T-helper 22 cell (primary cell): ENCODE data around the gene HERC5.
"Not testable (repeated sequence)": the region's sequence is repeated elsewhere in the genome, so short reads cannot be mapped to it uniquely, and the experiment has no call there.

Experiments
- DNase-seq: peaks from one replicate; pipeline ENCODE4 v3.0.0-alpha.2; 2020; ENCODE audit warnings: low read depth

HERC5 gene

DNA sequence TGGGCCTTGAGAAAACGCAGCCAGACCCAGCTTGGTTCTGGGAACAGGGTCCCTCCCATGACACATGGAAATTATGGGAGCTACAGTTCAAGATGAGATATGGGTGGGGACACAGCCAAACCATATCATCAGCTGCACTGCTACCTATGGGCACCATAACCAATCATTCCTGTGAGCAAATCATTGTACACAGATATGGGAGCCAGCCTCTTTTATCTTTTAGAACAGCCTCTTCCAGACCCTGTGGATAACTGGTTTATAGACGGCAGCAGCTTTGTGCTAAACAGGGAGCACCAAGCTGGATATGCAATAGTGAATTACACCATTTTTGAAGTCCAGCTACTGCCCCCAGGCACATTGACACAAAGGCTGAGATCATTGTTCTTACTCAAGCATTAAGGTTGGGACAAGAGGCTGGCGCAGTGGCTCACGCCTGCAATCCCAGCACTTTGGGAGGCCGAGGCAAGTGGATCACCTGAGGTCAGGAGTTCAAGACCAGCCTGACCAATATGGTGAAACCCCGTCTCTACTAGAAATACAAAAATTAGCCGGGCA, 8.6 kb upstream of the HERC5 start:
- DNase-seq, result not testable (repeated sequence)

DNA sequence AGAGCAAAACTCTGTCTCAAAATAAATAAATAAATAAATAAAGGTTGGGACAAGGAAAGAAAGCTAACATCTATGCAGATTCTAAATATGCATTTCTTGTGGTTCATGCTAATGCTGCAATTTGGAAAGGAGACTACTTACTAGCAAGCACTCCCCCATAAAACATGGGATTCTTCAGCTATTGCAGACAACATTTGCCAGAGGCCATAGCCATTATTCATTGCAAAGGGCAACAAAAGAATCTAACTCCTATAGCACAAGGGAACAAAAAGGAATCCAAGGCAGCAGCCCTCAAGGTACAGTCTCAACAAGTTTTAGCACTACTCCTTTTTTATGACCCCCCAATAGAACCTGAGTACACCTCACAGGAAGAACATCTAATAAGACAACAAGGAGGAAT, 8.0 kb upstream of the HERC5 start:
- no peak for DNase-seq

DNA sequence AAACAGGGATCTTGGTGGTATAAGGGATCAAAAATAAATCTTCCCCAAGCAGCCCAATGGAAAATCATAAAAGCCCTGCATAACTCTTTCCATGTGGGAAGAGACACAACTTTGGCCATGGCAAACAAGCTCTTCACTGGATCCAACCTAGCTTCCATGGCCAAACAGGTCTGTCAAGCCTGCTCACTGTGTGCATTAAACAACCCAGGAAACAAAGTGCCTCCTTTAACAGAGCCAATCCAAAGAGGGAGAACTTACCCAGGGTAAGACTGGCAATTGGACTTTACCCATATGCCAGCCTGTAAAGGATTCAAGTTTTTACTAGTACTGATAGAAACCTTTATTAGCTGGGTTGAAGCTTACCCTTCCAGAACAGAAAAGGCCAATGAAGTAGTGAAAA, 7.6 kb upstream of the HERC5 start:
- DNase-seq, result no peak

- no peak for DNase-seq
Observed at GRCh38 chr4:88451205-88451604, 5.7 kb upstream of the HERC5 start.

DNA sequence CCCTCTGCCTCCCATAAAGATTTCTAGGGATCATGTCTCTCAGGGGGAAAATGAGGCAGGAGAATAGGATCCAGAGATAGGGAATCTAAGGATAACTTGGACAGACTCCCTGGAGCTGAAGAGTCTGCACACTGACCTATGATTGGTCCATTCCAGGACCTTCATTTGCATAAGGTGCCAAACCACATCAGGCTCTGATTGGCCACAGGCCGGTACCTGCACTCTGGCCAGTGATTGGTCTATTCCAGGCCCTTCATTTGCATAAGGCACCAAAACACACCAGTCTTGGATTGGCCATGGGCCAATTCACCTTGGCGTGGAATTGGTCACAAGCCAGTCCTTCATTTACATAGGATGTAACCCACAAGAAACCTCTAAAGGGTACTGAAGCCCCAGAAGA, 4.0 kb upstream of the HERC5 start:
- DNase-seq, result no peak

- DNase-seq, result no peak
Observed at GRCh38 chr4:88457307-88458103, 586 bp downstream of the HERC5 start.

GRCh38 chr4:88458104-88458740, 1.3 kb downstream of the HERC5 start:
- DNase-seq, result no peak

- no peak for DNase-seq
Observed at GRCh38 chr4:88465653-88466192, 8.8 kb downstream of the HERC5 start.

GRCh38 chr4:88467392-88467791, 10.5 kb downstream of the HERC5 start:
- DNase-seq, result no peak

- no peak for DNase-seq
Observed at GRCh38 chr4:88477229-88477860, 20.4 kb downstream of the HERC5 start.

DNA sequence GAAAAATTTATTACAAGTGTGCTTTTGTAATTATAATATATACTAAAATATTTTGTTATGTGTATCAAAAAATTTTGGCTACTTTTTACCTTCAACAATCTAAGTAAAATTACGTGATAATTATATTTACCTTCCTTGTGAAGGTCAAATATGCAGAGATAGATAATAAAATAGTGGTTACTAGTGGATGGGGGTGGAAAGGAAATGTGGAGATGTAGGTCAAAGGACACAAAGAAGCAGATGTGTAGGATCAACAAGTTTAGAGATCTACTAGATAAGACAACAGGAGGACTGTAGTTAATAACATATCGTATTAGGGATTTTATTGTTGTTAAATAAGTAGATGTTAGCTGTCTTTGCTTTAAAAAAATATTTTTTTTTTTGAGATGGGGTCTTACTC, 21.3 kb downstream of the HERC5 start:
- no peak for DNase-seq

GRCh38 chr4:88481537-88481936, 24.6 kb downstream of the HERC5 start:
- no peak for DNase-seq

DNA sequence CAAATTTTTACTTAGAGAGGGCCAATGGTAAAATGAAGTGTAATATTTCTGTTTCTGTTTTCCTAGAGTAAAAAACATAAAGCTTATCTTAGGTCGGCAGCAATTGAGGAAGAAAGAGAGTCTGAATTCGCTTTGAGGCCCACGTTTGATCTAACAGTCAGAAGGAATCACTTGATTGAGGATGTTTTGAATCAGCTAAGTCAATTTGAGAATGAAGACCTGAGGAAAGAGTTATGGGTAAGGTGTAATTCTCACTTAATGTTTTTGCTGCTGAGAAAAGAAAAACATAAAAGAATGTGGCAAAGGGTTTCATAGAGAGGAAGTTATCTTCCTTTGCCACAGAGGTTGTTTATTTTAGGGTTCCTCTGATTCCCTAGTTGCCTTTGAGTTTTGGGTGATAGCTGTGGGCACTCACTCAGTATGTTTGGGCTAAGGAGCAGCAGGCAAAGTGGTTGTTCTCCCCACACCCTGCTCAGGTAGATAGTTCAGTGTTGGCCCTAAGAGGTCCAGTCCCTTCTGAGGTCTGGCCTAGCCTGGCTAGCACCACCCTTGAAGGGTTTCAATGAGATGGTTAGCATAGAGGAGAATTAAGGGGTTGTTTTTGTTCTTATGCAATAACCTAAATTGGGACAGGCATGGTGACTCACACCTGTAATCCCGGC, 32.3 kb downstream of the HERC5 start:
- no peak for DNase-seq

DNA sequence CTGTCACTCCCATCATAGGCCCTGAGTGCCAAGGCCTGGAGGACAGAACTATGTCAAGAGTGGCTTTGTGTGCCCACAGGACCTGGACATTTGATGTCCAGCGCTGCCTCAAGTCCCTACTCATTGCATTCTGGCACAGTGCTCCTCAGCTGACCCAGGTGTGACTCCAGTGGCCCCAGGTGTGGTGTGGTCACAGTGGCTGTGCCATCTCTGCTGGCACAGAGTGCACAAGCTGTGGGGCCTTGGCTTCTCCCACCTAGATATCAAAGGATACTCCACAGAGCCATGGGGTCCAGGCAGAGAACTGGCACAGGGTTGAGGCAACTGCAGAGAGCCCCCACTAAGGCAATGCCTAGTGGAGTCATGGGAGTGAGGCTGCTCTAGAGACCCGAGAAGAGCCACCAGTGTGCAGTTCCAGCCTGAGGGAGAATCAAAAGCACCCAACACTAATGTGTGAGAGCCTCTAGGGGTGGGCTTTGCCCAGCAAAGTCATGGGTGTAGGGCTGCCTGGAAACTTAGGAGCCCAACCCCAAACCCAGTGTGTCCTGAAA, 41.0 kb downstream of the HERC5 start:
- no peak for DNase-seq

- DNase-seq, result no peak
Observed at GRCh38 chr4:88503344-88503743, 46.4 kb downstream of the HERC5 start.

GRCh38 chr4:88511236-88511635, 54.3 kb downstream of the HERC5 start:
- DNase-seq, result no peak

DNA sequence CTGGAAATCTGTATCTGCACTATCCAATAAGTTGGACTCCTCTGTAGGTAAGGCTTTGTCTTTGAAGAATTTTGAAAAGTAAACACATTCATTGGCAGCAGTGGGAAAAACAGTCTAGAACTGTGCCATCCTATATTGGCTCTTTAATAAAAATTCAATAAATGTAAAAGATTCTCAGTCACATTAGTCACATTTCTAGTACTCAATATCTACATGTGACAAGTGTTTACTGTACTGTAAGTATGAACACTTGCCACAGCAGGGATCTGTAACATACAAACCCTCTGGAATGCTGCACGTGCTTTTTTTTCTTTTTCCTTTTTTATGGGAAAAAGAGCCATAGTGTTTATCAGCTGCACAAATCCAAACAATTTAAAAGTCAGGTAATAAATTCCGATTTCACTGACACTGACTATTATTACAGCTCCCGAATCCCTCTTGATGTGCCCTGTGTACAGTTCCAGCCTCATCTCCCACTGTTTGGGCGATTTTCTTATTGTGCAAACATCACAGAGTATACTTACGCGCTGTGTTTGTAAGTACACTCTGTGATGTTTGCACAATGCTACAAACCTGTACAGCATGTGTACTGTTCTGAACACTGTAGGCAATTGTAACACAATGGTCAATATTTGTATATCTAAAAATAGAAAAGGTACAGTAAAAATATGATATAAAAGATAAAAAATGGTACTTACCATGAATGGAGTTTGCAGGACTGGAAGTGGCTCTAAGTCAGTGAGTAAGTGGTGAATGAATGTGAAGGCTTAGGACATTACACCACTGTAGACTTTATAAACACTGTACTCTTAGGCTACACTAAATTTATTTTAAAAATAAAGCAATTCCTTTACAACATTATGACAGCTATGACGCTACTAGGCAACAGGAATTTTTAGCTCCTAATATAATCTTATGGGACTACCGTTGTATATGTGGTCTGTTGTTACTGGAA, 57.9 kb downstream of the HERC5 start:
- no peak for DNase-seq

GRCh38 chr4:88516746-88517145, 59.8 kb downstream of the HERC5 start:
- DNase-seq, result no peak

GRCh38 chr4:88517825-88518224, 60.9 kb downstream of the HERC5 start:
- DNase-seq, result no peak

DNA sequence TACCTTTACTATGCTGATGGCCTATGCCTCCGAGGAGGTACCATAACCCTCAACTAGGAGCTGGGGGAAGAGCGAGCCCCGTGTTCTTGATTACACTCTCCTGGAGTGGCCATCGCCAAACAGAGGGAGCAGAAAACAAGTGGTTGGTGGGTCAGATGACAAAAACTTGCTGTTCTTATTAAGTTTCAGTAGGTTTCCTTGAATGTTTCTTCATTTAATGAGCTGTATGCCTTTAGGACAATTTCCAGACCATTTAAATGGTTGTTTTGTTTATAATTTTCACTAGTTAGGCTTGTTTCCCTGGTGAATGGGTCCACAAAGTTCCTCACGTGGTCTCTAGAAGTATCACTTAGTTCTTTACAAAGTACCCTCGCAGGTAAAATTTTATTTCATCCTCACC, 62.0 kb downstream of the HERC5 start:
- no peak for DNase-seq
